Endothelial cell (in vitro differentiated cells): ENCODE measurements around the gene MARS1. TPM values are rescaled to one million over a fixed set of nuclear protein-coding genes. Genes with fewer than 3 reads are reported as not detected.

Experiments used
- DNase-seq: peaks from one replicate; pipeline ENCODE4 v3.0.0; 2021; ENCODE audit warnings: low spot score
- H3K27ac Mint-ChIP-seq: one replicate; pipeline ENCODE4 v1.8.0; 2021; ENCODE audit warnings: mixed read lengths, inconsistent platforms; ENCODE audit not compliant: unreplicated experiment
- H3K27me3 Mint-ChIP-seq: one replicate; pipeline ENCODE4 v1.8.0; 2021; ENCODE audit warnings: mild to moderate bottlenecking, moderate library complexity, mixed read lengths, inconsistent platforms; ENCODE audit not compliant: unreplicated experiment
- H3K36me3 Mint-ChIP-seq: one replicate; pipeline ENCODE4 v1.8.0; 2021; ENCODE audit warnings: mild to moderate bottlenecking, low read depth, mixed read lengths, inconsistent platforms; ENCODE audit not compliant: unreplicated experiment
- H3K4me1 Mint-ChIP-seq: one replicate; pipeline ENCODE4 v1.8.0; 2021; ENCODE audit warnings: mild to moderate bottlenecking, mixed read lengths, inconsistent platforms; ENCODE audit not compliant: unreplicated experiment
- H3K4me3 Mint-ChIP-seq: one replicate; pipeline ENCODE4 v1.8.0; 2021; ENCODE audit warnings: mild to moderate bottlenecking, mixed read lengths, inconsistent platforms; ENCODE audit not compliant: unreplicated experiment
- H3K9me3 Mint-ChIP-seq: one replicate; pipeline ENCODE4 v1.8.0; 2021; ENCODE audit warnings: mixed read lengths, inconsistent platforms; ENCODE audit not compliant: unreplicated experiment
- CTCF ChIP-seq: fragments of 200-600 bp; sonication (generic); IDR thresholded peaks from one replicate; pipeline ENCODE4 v1.5.0; 2021; ENCODE audit warnings: antibody characterized with exemption; ENCODE audit not compliant: unreplicated experiment
- total RNA-seq: library from RNA; stranded (reverse); fragmentation: NEBNext Ultra II Directional; extraction: Animal tissue kit (Norgen Biotek cat#: 25700); gene quantifications from one replicate; pipeline ENCODE4 v1.2.1, GENCODE V29; 2021; ENCODE audit not compliant: unreplicated experiment

Gene MARS1
- total RNA-seq, 1 donor from 2014 or later = 183 TPM

- peaks cover 24% of the 10 kb centered on the region for H3K27me3 Mint-ChIP-seq
- peaks cover 41% of the 10 kb centered on the region for H3K36me3 Mint-ChIP-seq
Observed at GRCh38 chr12:57528176-57528575, 40.3 kb downstream of the MARS1 start.

GRCh38 chr12:57528831-57529555 lies 41.1 kb downstream of the MARS1 start:
- Mint-ChIP-seq H3K27me3 (peaks cover 18% of the 10 kb centered on the region), H3K36me3 (peaks cover 43% of the 10 kb centered on the region), H3K9me3 (no peaks in the 10 kb centered on the region), H3K27ac (peak overlapping the region; percentile 24), H3K4me1 (peaks cover 11% of the 10 kb centered on the region), H3K4me3 (peak overlapping the region; percentile 47)
- no peak for TF ChIP-seq CTCF
- DNase-seq = no peak

More at GRCh38 chr12:57528176-57528575, 40.3 kb downstream of the MARS1 start:
- no peak overlapping the region for H3K27ac Mint-ChIP-seq
- no peak for TF ChIP-seq CTCF
- no peak for DNase-seq
- peaks cover 18% of the 10 kb centered on the region for H3K4me1 Mint-ChIP-seq
- no peaks in the 10 kb centered on the region for H3K9me3 Mint-ChIP-seq
- H3K4me3 Mint-ChIP-seq = peak overlapping the region; percentile 65

GRCh38 chr12:57529831-57530230 lies 42.0 kb downstream of the MARS1 start:
- peaks cover 3% of the 10 kb centered on the region for H3K4me1 Mint-ChIP-seq
- no peak overlapping the region for H3K4me3 Mint-ChIP-seq
- H3K27me3 Mint-ChIP-seq = peaks cover 13% of the 10 kb centered on the region
- peak overlapping the region; percentile 26 for H3K27ac Mint-ChIP-seq
- no peak for DNase-seq
- no peaks in the 10 kb centered on the region for H3K9me3 Mint-ChIP-seq
- no peak for TF ChIP-seq CTCF
- H3K36me3 Mint-ChIP-seq = peaks cover 42% of the 10 kb centered on the region

GRCh38 chr12:57530396-57531142 lies 42.7 kb downstream of the MARS1 start:
- TF ChIP-seq CTCF = no peak
- Mint-ChIP-seq H3K9me3 (no peaks in the 10 kb centered on the region), H3K4me1 (peaks cover 6% of the 10 kb centered on the region), H3K27me3 (peaks cover 14% of the 10 kb centered on the region), H3K4me3 (no peak overlapping the region), H3K27ac (no peak overlapping the region), H3K36me3 (peaks cover 49% of the 10 kb centered on the region)
- DNase-seq = no peak

GRCh38 chr12:57531836-57532235 lies 44.0 kb downstream of the MARS1 start:
- Mint-ChIP-seq H3K4me3 (no peak overlapping the region), H3K9me3 (no peaks in the 10 kb centered on the region), H3K36me3 (peaks cover 51% of the 10 kb centered on the region), H3K4me1 (peaks cover 7% of the 10 kb centered on the region), H3K27ac (no peak overlapping the region), H3K27me3 (peaks cover 15% of the 10 kb centered on the region)
- no peak for DNase-seq
- TF ChIP-seq CTCF = no peak
